Epithelial cell of prostate (primary cell): ENCODE measurements around the gene URM1.

ENCODE experiments used
- DNase-seq: peaks from one replicate; pipeline ENCODE4 v3.0.0-alpha.2; 2011; ENCODE audit warnings: low read depth, low spot score
- H3K27ac ChIP-seq: fragments of 450-650 bp; 2 replicates; pipeline ENCODE4 v1.5.1; 2017; ENCODE audit warnings: mild to moderate bottlenecking

The URM1 gene

DNA sequence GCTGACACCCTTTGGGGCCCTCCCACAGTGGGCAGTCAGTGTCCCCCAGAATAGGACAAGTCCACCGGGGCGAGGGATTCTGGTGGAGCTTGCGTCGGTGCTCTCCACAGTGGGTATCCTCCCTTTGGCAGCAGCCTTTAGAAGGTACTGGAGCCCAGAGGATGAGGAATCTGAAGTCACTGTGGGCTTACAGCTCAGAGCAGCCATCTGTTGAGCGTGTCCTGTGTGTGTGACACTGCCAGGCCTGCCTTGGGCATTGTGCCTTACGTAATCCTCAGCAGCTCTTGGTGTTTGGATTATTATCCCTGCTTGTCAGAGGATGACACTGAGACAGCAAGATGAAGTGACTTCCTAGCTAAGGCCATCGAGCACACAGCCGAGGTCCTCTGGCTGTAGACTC, 12.6 kb downstream of the URM1 start:
- no peak for DNase-seq
- no peak overlapping the region for H3K27ac ChIP-seq

- no peak overlapping the region for H3K27ac ChIP-seq
- no peak for DNase-seq
These were observed 13.8 kb downstream of the URM1 start for GRCh38 chr9:128384801-128385495.

- no peak for DNase-seq
- no peak overlapping the region for H3K27ac ChIP-seq
These were observed 14.6 kb downstream of the URM1 start for GRCh38 chr9:128385496-128386460.

- no peak for DNase-seq
- H3K27ac ChIP-seq = no peak overlapping the region
These were observed 17.0 kb downstream of the URM1 start for GRCh38 chr9:128388150-128388549.

DNA sequence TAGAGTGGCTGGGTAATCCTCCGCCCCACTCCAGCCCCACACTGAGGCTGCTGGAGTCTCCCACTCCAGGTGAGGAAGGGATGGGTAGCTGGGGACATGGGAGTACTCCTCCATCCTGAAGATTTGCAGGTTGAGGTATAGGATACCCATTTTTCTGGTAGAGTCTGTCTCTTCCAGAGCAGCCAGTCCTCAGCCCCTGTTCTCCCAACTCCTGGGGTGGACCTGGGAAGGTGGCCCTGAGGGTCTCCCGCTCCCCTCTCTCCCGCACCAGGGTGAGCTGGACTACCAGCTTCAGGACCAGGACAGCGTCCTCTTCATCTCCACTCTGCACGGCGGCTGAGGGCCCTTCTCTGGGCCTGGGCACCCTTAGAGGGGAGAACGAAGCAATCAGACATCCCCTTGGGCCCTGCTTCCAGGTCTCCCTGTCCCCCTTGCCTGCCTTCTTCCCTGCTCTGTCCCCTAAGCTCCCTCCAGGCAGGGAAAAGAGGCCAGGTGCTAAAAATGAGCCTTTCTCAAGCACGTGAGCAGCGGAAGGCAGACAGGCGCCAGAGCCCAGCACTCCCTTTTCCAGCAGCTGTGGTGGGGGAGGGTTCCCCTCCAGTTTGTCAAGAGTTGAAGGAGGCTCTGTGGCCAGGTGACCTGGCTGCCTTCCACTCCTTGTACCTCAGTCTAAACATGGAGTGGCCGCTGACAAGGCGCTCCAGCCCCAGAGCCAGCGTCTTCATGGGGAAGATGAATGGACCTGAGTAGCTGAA, 18.4 kb downstream of the URM1 start:
- no peak overlapping the region for H3K27ac ChIP-seq
- DNase-seq = no peak

DNA sequence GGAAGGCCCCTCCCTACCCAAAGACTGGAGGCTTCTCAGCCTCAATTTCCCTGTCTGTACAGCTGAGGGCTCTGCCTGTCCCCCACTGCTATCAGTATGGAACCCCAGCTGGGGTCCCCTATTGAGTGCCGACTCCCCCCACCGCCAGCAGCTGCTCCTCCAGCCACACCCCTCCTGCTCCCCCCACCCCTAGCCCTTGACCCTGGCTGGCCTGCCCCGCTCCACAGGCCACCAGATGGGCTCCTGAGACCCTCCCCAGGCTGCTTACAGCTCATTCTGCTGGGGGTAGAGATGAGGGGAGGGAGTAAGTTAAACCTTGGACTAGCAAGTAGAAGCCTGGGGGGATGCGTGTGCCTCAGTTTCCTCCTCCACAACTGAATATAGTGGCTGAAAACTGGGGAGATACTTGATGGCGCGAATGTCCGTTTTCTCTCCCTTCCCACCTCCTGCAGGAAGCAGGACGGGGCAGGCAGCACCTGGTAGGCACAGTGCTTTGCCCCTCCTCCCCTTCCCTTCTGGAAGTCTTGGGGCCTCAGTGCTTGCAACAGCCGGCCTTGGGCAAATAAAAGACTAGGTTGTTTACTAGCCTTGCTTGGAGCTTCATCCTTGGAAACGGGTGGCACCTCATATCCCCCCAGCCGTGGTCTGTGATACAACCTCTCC, 19.1 kb downstream of the URM1 start:
- DNase-seq = no peak
- H3K27ac ChIP-seq = no peak overlapping the region

DNA sequence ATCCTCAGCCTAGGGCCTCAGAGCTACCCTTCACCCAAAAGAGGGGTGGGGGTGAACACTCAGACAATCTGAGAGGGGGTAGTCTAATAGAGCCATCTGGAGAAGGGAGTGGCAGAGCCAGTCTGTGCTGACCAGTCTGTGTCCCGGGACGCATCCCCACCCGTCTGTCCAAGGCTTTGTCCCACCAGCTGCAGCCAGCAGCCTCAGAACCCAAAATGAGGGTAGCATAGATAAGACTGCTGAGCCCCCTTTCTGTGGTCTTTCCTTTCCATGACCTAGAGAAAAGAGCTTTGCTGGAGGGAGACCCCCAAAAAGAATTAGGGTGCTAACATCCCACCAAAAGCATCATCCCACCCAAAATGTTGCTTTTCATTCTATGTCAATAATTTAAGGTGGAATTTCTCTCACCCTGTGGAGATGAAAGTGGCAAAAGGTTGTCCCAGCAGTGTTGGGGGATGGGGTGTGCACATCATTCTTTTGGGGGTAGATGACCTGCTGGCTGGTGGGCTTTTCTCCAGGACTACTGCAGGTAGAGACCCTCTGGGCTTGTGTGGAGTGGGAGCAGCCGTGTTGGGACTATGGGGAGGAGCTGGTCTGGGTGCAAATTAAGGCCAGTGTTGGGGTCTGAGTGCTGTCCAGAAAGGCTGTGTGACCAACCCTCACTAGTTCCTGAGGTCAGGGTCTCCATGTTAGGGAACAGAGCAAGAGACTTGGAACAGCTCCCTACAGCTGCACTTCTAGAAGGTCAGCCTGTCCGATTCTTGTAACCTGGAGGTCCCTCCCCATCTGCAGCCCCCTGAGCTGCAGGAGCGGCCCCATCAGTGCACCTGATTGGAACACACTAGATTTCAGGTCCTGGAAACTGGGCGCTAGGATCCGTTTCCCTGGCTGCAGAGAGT, 19.9 kb downstream of the URM1 start:
- DNase-seq = no peak

DNA sequence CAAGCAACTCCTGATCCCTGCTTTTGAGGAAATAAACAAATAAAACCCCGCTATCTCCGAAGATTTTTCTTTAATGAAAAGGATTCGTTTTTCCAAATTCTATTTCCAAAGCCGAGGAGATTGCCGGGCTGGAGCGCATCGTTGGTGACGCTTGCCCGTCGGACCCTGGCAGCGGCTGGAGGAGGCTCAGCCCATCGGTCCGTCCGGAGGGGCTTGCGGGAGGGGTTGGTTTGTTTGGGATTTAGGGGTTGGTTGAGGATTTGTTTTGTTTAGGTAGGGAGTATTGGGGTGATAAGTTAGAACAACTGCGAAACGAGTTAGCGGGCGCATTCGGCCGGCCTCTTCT, 20.8 kb downstream of the URM1 start:
- no peak overlapping the region for H3K27ac ChIP-seq
- DNase-seq = no peak

More for the DNA sequence above, 19.9 kb downstream of the URM1 start:
- no peak overlapping the region for H3K27ac ChIP-seq

GRCh38 chr9:128392302-128393144, 21.3 kb downstream of the URM1 start:
- H3K27ac ChIP-seq = no peak overlapping the region
- no peak for DNase-seq

GRCh38 chr9:128393145-128393775, 22.1 kb downstream of the URM1 start:
- no peak for DNase-seq

GRCh38 chr9:128393970-128394369, 22.8 kb downstream of the URM1 start:
- no peak overlapping the region for H3K27ac ChIP-seq
- no peak for DNase-seq

More at GRCh38 chr9:128393145-128393775, 22.1 kb downstream of the URM1 start:
- H3K27ac ChIP-seq = no peak overlapping the region

DNA sequence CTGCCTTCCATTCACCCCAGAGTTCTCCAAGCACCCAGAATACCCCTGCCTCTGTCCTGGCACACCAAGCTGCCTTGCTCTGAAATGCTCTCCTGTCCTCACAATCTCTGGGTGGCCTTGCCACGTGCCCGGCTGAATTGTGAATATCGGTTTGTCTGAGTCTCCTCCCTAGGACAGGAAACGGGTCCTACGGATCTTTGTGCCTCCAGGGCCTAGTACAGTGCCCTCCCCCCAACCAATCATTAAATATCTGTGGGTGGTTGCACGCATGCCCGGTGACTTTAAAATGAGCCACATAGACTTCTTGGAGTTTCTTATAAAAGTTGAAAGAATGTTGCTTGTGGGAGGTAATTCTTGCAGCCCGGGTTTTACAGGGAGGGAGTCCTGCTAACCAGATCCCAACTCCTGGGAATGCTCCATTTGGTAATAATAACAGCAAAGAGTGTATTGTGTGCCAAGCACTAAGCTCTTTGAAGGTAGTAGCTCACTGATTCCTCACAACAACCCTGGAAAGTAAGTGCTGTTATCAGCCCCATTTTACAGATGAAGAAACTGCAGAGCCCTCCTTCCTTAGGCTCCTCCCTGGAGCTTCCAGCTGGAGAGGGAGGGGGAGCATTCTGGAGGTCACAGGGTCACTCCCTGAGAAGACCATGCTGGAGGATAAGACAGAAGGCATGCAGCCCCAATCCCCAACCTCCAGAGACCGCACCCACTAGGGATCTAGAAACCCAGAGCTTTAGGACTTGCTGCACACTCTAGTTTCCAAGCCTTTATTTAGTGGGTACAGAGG, 23.4 kb downstream of the URM1 start:
- no peak for DNase-seq
- no peak overlapping the region for H3K27ac ChIP-seq

DNA sequence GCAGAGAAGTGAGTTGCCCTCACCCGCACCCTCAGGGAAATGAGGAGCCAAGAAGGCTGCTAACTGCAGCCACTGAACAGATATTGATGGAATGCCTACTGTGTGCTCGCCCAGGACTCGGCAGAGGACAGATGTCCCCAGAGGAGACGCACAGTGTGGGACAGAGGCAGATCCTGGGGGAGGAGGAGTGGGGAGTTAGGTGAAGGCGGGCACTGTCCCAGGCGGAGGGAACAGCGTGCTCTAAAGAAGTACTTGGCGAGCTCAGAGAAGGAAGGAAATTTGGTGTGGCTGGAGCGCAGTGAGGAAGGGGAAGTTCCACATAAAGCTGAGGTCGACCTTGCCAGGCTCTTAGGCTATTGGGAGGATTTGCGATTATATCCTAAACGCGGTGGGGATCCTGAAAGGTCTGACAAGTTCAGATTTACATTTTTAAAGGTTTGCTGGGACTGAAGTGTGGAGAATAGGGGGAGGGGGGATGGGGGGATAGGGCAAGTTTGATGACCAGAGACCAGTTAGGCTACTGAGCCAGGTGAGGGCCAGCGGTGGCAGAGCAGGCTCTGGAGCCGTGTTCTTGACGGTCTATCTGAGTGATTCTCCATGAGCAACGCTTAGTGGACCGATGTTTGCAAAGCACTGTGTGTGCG, 25.9 kb downstream of the URM1 start:
- no peak overlapping the region for H3K27ac ChIP-seq

DNA sequence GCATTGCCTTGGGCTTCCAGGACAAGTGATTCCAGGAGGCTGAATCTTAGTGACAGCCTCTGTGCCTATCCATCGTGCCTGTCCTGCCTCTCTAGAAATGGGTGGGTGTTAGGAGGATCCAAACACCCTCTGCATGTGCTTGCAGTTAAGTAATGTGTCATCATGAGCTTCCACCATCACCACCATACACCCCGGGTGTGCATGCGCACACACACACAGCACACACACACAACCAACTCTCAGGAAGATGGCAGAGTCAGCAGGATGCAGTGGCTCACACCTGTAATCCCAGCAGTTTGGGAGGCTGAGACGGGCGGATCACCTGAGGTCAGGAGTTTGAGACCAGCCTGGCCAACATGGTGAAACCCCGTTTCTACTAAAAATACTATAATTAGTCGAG, 26.7 kb downstream of the URM1 start:
- DNase-seq = no peak

More for the DNA sequence above, 25.9 kb downstream of the URM1 start:
- DNase-seq = no peak

GRCh38 chr9:128399861-128400260, 28.7 kb downstream of the URM1 start:
- H3K27ac ChIP-seq = no peak overlapping the region
- no peak for DNase-seq

More for the DNA sequence above, 26.7 kb downstream of the URM1 start:
- no peak overlapping the region for H3K27ac ChIP-seq

- no peak overlapping the region for H3K27ac ChIP-seq
- DNase-seq = no peak
These were observed 33.4 kb downstream of the URM1 start for GRCh38 chr9:128404560-128404959.
